GM21737 (cell line): Measurements from ENCODE around the gene SLC19A1.
"Not testable (repeated sequence)": the region's sequence is repeated elsewhere in the genome, so short reads cannot be mapped to it uniquely, and the experiment has no call there.

Experiments
- ATAC-seq: cut with Tn5 transposase; IDR thresholded peaks from one replicate; pipeline ENCODE4 v1.9.1; 2021; ENCODE audit warnings: mild to moderate bottlenecking, moderate library complexity; ENCODE audit not compliant: unreplicated experiment

SLC19A1 gene

DNA sequence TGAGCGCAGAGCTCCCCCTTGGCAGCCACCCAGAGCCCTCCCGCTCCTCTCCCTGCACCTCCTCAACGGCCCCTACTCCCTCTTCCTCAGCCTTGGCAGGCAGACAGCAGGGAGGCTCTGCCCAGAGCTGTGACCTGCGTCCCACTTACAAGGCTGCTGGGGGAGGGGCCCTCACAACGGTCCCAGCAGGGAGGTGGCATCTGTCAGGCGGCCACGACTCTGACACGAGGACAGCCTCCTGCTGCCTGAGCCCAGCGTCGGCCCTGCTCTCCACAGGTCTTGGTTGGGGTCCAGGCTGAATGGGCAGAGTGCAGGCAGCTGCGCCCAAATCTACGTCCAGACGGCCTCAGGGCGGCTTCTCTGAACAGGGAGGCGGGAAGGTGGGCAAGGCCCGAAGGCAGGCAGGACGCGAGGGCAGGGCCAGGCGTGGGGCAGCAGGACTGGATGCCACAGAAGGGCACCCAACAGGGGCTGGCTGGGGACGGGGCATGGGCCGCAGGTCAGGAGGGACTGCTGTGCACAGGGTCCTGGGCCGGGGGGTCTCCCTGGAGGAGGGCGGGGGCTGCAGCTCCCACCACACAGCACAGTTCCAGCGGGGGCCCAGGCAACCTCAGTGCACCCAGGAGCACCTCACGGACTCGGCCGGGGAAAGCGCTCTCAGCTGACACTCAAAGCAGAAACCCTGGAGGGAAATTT, 7.5 kb downstream of the SLC19A1 start:
- no peak for ATAC-seq

DNA sequence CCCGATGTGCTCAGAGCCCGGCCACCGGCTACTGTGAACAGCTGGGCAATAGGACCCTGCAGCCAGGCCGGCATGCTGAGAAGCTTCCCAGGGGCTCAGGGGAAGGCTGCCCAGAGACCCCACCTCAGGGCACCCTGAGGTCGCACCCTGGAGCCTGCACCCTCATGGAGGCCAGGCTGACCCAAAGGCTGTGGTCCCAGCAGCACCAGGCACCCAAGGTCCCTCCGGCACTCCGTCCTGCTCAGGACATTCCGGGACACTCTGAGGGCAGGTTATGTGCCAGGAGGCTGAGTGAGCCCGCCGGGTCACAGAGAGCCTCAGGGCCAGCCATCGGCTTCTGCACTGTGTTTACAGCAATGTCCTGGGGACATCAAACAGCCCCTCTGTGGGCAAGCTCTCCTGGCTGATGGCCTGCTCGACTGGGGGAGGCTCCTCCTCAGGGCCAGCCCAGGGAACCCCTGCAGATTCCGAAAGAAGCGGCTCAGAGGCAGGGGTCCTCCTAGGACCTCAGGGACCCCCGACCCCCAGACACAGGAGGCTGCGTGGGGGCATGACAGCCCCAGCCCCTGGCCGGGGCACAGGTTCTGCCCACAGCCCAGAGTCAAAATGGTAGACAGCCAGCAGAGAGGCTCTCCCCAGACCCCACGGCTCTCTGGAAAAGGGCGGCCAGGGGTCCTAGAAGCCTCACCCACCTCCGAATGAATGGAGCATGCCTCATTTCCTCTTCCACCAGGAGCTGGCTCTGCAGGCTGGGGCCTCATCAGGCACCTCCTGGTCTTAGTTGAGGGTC, 8.2 kb downstream of the SLC19A1 start:
- ATAC-seq, result no peak

DNA sequence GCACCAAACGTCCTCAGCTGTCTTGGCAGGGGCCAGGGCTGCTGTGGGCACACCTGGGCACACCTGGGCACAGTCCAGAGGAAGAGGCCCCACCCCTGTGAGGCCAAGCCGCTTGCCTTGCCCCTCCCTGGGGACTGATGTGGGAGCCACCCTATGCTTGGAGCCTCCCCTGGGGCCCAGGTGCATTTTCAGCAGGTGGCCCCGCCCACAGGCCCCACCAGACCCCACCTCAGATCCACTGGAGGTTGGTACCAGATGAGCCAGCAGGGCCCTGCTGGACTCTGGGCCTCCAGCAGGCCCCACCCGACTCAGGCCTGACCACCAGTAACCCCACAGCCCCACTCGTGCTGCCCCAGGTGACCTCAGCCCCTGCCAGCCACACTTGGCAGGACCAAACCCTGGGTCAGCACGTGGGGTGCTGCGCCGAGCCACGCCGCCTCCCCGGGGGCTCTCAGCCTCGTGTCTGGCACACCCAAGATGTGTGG, 8.8 kb downstream of the SLC19A1 start:
- ATAC-seq, result no peak

DNA sequence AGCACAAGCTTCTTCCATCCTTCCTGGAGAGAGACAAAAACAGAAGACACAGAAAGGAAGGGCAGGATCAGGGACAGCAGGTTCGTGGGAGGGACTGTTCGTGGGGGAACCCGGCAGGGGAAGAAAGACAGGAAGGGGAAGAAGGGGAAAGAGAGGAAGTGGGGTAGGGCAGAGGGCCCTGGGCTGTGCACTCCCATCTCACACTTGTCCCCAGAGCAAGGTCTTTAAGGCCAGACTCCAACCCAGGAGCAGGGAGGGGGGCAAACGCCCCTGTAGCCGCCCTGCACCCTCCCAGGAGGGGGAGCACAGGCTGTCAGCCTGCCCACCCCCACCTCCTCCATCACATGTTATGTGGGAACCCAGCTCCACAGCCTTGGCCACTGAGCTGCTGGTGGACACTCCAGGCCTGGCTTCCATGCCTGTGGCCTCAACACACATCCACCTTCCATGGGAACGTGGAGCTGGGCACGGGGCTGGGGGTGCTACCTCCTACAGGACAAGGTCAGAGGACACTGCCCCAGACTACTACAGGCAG, 9.3 kb downstream of the SLC19A1 start:
- no peak for ATAC-seq

GRCh38 chr21:45531393-45532215, 10.6 kb downstream of the SLC19A1 start:
- ATAC-seq, result no peak

DNA sequence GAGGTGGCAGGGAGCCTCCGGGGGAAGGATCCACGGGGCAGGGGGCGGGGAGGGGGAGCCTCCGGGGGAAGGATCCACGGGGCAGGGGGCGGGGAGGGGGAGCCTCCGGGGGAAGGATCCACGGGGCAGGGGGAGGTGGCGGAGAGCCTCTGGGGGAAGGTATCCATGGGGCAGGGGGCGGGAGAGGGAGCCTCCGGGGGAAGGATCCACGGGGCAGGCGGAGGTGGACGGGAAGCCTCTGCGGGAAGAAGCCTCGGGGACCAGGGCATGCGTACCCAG, 11.2 kb downstream of the SLC19A1 start:
- not testable (repeated sequence) for ATAC-seq

DNA sequence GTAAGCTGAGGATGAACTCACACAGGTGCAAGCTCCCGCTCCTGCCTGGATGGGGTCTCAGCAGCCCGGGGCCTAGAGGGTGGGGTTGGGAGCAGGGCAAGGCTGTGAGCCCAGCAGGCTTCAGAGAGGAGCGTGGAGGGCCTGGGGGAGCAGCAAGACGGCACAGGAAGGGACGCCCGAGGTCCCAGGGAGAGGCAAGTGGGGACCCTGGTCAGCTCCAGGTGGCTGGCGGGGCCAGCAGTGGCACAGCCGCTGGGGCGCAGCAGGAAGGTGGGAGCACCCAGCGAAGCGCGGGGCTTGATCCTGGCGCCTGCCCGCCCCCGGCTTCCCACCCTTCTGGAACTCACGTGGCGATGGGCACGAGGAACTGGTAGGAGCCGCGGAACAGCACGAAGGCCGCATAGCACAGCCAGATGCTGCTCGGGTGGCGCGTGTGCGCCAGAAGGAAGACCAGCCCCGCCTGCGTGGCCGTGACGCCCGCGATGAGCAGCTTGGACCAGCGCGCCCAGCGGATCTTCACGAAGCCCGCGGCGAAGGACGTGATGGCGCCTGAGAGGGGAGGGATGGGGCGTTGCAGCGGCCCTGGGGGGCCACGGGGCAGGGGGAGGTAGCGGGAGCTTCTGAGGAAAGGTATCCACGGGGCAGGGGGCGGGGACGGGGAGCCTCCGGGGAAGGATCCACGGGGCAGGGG, 11.7 kb downstream of the SLC19A1 start:
- no peak for ATAC-seq

DNA sequence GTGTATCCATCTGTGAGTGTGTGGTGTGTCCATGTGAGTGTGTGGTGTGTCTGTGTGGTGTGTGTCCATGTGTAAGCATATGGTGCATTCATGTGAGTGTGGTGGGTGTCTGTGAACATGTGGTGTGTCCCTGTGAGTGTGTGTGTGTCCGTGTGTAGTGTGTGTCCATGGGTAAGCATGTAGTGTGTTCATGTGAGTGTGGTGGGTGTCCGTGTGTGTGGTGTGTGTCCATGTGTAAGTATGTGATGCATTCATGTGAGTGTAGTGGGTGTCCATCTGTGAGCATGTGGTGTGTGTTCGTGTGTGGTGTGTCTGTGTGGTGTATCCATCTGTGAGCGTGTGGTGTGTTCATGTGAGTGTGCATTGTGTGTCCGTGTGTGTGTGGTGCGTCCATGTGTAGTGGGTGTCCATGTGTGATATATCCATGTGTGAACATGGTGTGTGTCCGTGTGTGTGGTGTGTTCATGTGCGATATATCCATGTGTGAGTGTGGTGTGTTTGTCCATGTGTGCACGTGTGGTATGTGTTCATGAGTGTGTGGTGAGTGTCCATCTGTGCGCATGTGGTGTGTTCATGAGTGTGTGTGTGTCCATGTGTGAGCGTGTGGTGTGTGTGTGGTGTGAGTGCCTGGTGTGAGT, 12.3 kb downstream of the SLC19A1 start:
- no peak for ATAC-seq

DNA sequence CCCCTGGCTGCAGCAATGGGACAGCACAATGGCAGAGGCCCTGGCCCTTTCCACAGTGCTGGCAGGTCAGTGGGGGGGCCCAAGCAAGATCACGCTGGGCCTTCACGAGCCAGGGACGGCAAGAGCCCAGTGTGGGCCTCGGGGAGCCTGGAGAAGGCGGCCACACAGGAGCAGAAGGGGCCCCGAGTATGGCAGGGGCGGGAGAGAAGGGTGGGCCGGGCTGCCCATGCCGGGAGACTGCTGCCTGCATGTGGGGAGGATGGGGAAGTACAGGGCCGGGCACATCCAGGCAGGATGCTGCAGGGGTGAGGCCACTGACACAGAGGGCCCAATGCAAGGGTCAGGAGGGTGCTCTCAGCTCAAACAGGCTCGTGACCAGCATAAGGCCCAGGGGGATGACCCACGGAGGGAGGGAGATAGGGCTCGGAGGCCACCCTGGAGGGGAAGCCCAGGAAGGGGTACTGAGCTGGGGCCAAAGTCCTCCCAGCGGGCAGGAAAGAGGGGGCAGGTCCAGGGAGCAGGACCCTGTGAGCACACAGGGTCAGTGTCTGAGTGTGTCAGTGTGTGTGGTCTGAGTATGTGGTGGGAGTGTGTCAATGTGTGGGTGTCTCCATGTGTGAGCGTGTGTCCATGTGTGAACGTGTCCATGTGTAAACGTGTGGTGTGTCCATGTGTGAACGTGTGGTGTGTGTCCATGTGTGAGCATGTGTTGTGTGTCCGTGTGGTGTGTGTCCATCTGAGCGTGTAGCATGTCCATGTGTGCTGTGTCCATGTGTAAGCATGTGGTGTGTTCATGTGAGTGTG, 13.1 kb downstream of the SLC19A1 start:
- ATAC-seq, result no peak

DNA sequence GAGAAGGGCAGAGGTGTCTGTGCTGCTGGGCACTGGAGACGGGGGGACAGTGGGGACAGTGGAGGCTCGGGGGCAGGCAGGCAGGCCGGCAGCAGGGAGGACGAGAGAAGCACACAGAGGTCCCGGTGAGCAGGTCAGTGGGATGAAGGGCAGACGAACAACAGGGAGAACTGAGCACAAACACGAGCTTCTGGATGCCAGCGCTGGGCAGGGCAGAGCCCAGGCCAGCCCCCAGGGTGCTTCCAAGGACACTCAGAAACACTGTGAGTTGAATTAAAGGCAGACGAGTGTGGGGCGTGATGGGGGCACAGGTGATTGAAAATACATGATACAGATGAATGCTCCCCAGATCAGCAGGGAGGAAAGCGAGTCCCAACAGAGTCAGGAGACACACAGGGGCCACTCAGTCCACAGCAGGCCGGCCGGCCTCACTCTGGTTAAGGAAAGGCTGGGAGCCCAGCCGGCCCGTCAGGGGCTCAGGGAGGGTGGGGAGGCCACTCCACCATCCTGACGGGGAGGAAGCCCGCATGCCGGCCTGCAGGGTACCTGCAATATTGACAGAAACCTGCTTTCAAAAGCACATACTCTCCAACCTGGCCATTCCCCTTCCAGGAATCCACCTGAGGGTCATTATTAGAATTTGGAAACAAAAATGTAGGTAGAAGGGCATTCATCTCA, 14.1 kb downstream of the SLC19A1 start:
- no peak for ATAC-seq

GRCh38 chr21:45527151-45527999, 14.9 kb downstream of the SLC19A1 start:
- not testable (repeated sequence) for ATAC-seq

- ATAC-seq, result no peak
These were observed 16.3 kb downstream of the SLC19A1 start for GRCh38 chr21:45525910-45526306.

DNA sequence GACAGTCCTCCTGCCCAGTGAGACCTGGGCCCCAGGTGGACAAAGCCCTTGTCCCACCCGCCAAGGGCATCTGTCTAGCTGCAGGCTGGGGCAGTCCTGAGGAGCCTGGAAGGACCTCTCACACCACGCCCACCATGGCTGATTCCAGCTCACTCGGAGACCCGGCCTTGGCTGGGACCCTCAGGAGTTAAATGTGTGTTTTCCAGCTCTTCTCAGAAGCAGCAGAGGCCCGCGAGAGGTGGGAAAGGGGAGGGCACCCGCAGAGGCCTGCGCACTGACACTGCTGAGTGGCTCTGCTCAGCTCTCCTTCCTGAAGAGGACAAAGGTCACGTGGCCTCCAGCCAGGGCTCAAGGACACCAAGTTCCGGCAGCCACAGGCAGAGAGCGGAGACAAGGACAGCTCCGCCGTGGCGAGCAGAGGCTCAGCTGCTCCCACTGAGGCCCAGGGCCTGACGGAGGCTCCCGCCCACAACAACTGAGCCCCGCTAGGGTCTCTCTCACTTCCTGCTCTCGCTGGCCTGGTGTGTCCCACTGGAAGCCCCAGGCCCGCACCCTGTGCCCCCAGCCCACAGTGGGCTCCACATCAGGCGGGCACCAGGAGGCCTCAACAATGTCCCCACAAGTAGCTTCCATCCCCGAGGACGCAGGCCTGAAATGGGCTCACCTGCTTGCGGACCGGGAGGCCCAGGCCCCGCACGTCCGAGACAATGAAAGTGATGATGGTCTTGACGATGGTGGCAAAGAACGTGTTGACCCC, 16.9 kb downstream of the SLC19A1 start:
- no peak for ATAC-seq

- ATAC-seq, result no peak
These were observed 17.5 kb downstream of the SLC19A1 start for GRCh38 chr21:45524756-45525152.

DNA sequence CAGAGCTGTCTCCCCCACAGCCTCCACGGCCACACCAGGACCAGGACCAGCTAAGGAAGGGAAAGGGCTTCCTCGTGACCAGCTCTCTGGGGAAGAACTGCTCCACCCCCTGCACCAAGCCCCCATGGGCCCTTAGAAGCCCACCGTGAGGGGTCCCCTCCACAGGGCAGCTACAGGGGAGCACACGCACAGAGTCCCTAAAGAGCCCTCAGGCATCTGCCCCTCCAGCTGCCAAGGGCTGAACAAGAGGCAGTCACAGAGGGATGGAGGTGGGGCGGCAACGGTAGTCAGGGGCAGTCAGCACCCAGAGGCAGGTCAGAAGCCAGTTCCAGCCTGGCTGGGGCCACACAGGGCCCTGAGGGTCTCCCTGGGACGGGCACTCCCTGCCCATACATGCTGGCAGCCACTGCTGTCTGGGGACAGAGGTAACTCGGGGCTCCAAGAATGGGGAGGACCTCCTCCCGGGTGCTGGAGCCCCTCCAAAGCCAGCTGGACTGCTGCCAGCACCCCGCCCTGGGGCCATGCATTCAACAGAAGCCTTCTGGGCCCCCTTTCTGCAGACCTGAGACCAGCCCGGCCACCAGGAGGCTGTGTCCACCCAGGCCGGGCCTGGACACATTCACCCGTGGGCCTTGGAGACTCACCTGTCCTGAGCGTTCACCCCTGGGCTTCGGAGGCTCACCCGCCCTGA, 18.7 kb downstream of the SLC19A1 start:
- no peak for ATAC-seq

- ATAC-seq, result no peak
These were observed 19.3 kb downstream of the SLC19A1 start for GRCh38 chr21:45522986-45523385.

DNA sequence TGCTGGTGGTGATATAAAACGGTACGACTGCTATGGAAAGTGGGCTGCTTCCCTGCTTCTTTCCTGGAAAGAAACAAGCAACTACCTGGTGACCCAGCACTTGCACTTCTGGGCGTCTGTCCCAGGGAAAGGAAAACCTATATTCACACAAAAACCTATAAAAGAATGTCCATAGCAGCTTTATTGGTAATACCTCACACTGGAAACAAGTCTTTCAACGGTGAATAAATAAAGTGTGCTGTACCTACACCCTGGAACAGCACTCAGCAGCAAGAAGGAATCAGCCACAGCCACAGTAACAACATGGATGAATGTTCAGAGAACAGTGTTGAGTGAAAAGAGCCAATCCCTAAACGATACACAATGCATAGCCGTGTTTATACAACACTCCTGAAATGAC, 19.9 kb downstream of the SLC19A1 start:
- ATAC-seq, result no peak
